Fibroblast of pulmonary artery (primary cell): ENCODE results near the gene PRKAR1B.

ENCODE experiments used
- DNase-seq: peaks from one replicate; pipeline ENCODE4 v3.0.0-alpha.2; 2010; ENCODE audit warnings: low read depth
- H3K4me3 ChIP-seq: replicated peaks from 2 replicates; pipeline ENCODE4 v1.5.1; 2011; ENCODE audit warnings: low read depth, mild to moderate bottlenecking, control low read depth, low read length, moderate library complexity
- CTCF ChIP-seq: IDR thresholded peaks from 2 replicates; pipeline ENCODE4 v1.5.1; 2011; ENCODE audit warnings: mild to moderate bottlenecking, control low read depth, low read length, inconsistent platforms; ENCODE audit errors: missing control alignments

Gene PRKAR1B

GRCh38 chr7:633381-634018, 93.6 kb downstream of the PRKAR1B start:
- no peak for DNase-seq
- H3K4me3 ChIP-seq = no peak overlapping the region
- TF ChIP-seq CTCF = no peak

DNA sequence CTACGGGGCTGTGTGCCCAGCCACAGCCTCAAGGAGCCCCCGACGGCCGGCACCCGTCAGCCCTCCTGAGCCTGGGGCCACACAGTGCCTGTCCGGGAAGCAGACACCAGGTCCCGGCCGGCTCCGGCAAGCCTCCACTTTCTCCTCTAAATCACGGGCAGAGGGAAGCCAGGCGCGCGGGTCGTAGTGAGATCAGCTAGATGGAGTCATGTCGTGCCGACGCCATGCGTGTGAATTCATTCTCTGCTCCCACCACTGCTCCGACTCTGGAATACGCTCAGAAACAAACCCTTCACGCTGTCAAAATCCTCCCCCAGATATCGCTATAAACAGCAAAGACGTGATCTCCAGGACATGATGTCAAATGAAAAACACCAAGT, 94.3 kb downstream of the PRKAR1B start:
- TF ChIP-seq CTCF = no peak
- H3K4me3 ChIP-seq = no peak overlapping the region
- no peak for DNase-seq

DNA sequence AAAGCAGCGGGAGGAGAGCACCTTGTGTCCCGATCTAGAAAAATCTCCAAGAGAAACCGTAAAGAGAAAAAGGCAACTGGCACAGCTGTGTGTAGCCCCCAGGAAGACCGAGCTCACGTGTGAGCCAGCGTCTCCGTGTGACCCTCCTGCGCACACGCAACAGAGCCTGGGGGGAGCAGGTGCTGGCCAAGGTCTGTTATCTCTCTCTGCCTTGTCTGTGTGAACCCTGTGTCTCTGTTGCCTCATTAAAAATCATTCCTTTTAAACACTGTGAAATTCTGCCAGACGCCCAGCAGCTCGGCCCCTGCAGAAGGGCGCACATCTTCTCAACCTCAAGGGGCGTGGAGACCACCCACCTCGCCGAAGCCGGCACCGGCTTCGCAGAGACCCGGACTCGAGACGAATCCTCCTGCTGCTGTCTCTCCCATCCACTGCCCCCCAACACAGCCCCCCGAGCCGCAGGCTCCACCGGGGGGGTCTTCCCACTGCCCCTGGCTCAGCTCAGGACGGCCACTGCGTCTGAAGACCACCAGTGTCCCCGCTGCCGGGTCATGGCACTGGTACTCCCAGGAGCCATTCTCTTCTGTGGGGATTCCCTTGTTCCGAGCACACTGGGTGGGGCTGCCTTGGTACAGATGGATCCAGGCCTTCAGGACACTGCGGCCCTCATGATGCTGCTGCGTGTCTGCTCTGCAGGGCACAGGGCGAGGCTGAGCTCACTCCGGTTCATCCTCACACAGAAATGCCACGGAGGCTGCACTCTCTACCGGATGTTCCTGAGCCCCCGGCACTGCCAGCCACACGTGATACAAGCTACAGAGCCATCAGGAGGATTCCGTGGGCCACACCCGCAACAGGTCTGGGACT, 94.9 kb downstream of the PRKAR1B start:
- TF ChIP-seq CTCF = no peak
- no peak for DNase-seq
- H3K4me3 ChIP-seq = no peak overlapping the region

- H3K4me3 ChIP-seq = no peak overlapping the region
- TF ChIP-seq CTCF = no peak
- no peak for DNase-seq
These were observed 95.8 kb downstream of the PRKAR1B start for GRCh38 chr7:631291-631711.

GRCh38 chr7:630539-630938, 96.5 kb downstream of the PRKAR1B start:
- no peak for DNase-seq
- H3K4me3 ChIP-seq = no peak overlapping the region
- TF ChIP-seq CTCF = no peak

DNA sequence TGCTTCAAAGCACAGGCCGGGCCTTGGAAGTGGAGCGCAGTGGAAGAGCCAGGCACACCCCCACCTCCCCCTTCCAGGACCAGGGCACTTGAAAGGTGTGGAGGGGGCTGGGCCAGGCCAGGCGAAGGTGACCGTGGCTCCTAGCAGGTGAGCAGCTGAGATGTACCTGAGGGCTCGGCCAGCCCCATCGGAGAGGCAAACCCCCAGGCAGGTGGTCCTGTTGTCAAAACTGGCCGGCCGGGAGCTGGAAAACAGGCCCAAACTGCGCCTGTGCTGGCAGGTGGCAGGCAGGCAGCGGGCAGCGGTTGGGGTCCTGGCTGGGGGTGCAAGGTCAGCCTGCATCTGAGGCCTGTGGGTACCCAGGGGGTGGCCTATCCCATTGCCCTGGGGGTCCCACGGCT, 97.0 kb downstream of the PRKAR1B start:
- DNase-seq = no peak
- no peak overlapping the region for H3K4me3 ChIP-seq
- no peak for TF ChIP-seq CTCF
